GM15510 (cell line): ENCODE results near the gene CDCA3.

Experiments
- POLR2A ChIP-seq: IDR thresholded peaks from 3 replicates; pipeline ENCODE4 v1.6.1; 2011; ENCODE audit warnings: borderline replicate concordance; ENCODE audit not compliant: insufficient read length; ENCODE audit errors: extremely low read depth

The CDCA3 gene

DNA sequence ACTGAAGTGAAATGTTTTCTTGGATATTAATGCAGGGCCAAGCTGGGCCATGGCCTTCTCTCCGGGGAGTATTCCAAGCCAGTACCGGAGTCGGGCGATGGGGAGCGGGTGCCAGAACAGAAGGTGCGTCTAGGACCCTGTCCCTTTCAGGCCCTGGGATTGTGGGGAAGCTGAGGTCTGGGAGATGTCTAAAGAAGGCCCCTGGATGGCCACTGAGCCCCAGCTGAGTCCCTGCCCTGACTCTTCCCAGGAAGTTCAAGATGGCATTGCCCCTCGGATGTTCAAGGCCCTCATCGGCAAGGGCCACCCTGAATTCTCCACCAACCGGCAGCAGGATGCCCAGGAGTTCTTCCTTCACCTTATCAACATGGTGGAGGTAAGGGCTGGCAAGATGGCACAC is 9.0 kb upstream of the CDCA3 start:
- TF ChIP-seq POLR2A = no peak

DNA sequence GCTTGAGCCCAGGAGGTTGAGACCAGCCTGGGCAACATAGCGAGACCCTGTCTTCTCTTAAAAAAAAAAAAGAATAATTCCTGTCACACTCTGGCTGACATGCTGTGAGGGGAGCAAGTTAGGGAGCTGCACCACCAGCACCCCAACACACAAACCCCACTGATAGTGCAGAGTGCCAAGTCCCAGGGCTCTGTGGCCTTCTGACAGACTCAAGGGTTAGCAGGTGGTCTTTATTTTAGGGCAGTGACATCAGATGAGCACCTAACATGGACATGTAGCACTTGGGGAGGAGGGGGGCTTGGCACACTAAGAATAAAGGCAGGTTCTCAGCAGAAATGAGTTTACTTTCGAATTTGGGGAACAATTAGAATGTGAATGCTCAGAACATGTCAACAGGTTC is 7.7 kb upstream of the CDCA3 start:
- no peak for TF ChIP-seq POLR2A

DNA sequence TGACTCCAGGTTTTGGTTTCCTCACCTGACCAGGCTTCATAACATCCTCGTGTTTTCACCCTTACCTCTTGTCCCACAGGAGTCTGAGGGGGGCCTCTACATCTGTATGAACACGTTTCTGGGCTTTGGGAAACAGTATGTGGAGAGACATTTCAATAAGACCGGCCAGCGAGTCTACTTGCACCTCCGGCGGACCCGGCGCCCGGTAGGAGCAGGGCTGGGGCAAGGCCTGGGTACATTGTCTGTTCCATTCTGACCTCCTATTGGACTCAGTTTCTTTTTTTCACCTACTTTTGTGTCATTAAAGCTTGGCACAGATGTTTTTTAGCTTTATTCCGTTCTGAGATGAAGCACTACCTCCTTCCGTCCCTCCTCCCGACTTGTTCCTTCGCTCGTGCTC is 4.2 kb upstream of the CDCA3 start:
- no peak for TF ChIP-seq POLR2A

DNA sequence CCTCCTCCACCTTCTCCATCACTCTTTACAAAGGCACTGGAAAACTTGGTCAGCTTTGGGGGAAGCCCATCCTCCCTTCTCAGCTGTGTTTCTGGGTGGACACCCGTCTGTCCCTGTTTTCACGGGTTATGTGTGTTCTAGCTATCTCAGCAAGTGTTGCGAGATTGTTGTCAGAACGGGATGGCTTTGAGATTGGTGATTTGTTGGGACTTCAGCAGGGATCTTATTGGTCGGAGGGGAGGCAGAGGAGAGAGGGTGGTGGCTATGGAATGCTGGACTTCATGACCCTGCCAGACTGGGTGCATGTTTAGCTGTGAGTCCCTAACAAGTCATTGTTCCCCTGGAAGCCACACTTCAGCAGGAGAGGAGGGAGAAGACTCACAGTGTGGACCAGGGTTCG is 3.0 kb upstream of the CDCA3 start:
- TF ChIP-seq POLR2A = no peak

DNA sequence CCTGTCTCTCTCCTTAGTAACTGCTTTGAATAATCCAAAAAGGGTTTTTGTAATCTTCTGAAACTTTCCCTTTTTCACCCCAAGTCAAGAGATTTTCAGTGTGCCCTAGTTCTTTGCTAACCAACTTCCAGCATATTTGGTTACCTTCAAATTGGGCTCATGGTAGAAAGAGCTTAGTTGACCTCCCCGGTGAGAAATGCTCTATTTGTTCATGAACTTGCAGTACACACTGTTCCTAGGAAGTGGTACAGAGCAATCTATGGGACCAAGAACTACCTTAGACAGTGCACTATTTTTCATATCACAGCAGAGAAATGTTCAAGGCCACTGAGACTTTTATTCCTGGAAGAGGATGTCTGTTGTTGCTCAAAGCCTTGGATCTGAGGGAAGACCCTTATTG is 2.5 kb upstream of the CDCA3 start:
- TF ChIP-seq POLR2A = no peak

DNA sequence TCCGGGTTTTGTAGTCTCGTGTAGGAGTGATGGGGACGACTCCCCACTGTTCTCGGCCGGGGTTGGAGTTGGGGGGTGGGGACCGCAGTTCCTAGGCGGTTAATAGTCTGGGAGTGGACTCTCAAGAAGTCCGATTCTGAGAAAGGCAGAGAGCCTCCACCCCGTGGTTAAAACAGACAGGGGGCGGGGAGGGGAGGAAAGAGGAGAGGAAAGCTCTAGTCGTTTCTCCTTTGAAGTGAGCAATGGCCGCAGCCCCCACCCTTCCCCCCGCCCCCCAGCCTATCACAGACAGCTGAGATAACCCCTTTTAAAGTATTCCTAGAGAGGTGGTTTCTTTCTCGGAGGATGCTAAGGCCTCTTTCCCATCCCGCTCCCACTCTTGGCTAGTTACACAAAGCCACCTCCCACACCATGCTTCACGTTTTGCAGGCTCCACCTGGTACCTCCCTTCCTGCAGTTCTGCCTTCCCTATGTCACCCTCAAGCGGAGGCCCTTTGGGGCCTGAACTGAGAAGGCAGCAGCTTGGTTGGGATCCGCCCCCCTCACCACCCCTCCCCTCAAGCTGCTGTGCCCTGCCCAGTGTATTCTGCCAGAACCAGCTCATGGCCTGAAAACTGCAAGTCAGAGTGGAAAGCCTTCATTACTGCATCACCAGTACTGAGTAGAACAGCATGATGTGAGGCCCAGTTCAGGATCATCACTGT is 1.7 kb upstream of the CDCA3 start:
- no peak for TF ChIP-seq POLR2A

DNA sequence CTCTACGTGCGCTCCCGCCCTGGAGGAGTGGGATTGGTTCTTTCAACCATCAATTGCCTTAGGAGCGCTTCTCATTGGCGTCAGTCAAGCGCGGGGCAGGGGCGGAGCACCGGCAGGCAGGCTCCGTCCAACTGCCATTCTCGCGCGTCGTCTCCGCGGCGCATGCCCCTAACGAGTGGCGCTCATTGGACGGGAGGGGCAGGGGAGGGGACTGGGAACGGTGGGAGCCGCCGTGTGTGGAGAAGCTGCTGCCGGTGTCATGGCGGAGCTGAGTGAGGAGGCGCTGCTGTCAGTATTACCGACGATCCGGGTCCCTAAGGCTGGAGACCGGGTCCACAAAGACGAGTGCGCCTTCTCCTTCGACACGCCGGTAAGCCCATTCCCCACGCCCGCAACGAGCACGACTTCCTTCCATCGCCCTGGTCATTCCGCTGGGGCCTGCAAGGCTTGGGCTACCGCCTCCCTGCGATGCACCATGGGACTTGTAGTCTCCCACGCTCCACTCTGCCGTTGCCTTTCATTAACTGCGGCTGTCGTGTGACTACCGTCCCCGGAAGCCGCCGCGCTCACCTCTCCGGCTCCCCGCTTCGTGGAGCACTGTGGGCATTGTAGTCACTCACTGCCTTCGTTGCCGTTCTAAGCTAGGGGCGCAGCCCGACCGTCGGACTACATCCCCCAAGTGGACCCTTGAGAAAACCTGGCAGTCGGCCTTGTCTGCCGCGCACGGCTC is 1.0 kb upstream of the CDCA3 start, which contains the start of gene USP5:
Gene USP5 (plus strand): TSS at position 230 of the 730 bp plus-strand sequence. CDS start 30 bp downstream, at position 260.
- TF ChIP-seq POLR2A = peak; percentile 84

DNA sequence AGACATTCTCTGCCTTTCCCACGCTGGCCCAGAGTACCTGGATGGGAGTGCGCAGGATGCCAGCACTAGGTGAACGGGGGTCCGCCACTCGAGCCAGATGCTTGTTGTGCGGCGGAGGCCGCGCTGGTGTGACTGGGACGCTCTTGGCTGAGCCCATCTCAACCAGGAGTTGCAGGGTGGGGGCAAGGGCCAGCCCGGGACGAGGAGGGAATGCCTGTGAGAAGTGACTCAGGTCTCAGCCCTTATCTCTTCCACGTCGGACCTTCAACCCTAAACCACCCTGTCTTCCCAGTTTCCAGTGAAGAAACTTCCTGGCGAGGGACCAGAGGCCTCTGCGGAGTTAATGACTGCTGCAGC is 312 bp downstream of the CDCA3 start:
- TF ChIP-seq POLR2A = no peak

DNA sequence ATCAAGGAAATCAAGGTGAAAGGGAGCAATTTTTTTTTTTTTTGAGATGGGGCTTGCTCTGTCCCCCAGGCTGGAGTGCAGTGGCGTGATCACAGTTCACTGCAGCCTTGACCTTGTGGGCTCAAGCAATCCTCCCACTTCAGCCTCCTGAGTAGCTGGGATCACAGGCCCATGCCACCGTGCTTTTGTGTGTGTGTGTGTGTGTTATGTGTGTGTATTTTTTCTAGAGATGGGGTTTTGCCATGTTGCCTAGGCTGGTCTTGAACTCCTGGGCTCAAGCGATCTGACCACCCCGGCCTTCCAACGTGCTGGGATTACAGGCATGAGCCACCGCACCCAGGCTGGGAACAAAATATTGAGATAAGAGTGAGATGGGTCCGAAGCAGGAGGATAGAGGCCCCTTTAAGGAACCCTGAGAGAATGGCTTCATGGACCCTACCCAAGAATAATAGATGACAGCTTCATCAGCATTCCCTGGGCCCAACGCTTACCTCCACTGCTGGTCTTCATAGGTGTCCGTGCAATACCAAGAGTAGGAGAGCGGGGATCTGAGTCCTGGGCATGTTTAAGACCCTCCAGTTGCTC is 1.0 kb downstream of the CDCA3 start:
- TF ChIP-seq POLR2A = no peak

DNA sequence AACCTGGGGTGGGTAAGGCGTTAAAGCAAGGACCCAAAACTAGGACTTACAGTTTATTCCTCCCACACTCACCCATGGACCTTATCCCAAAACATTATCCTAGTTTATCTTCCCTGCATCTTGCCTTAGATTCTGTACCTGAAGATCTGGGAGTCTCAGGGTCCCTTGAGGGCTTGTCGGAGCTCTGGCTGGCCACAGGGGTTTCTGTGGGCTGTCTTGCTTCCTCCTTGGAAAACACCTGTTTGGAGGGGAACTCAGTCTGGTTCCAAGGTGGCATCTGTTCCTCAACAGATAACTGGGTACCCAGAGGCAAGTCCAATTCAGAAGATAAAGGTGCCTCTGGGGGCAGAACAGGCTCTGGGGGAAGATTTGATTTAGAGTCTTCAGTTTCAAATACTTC is 1.7 kb downstream of the CDCA3 start:
- no peak for TF ChIP-seq POLR2A

DNA sequence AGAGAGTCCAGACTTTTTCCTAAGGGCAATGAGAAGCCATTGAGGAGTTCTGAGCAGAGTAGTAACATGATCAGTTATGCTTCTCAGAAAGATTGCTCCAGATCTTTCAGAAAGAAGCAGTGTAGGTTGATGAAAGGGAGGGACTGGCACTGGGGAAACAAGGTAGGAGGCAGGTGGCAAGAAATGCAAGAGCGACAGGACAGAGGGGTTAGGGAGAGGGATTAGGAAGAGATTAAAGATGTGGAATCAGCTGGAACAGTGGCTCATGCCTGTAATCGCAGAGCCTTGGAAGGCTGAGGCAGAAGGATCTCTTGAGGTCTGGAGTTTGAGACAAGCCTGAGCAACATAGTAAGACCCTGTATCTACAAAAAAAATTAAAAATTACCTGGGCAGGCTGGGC is 3.4 kb downstream of the CDCA3 start:
- no peak for TF ChIP-seq POLR2A

DNA sequence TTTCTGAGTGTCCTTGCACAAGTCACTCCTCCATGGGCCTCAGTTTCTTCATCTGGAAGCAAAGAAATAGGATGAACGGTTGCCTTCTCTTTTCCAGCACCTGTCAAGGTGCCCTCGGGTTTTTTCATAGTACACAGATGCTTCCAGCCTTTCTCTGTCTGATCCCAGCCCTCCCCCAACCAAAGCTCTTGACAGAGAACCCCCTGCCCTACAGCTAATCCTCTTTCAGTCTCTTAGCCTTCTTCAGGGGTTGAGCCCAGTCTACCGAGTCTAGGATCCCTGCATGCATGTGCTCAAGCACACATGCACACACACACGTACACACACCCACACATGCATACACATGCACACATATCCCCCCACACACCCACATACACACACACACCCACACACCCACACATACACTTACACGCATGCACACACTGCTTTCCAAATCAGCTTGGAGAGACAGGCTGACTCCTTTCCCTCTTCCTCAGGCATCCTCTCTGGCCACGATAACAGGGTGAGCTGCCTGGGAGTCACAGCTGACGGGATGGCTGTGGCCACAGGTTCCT is 4.7 kb downstream of the CDCA3 start:
- no peak for TF ChIP-seq POLR2A

DNA sequence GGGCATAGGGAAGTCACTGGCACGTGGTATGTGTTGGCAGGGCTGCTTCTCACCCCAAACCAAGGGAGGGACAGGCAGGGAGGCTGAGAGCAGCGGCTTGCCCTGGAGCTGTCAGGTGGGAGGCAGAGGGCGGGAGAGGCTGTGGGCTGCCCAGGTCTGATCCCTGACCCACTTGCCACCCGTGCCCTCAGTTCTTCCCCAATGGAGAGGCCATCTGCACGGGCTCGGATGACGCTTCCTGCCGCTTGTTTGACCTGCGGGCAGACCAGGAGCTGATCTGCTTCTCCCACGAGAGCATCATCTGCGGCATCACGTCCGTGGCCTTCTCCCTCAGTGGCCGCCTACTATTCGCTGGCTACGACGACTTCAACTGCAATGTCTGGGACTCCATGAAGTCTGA is 5.7 kb downstream of the CDCA3 start:
- no peak for TF ChIP-seq POLR2A

DNA sequence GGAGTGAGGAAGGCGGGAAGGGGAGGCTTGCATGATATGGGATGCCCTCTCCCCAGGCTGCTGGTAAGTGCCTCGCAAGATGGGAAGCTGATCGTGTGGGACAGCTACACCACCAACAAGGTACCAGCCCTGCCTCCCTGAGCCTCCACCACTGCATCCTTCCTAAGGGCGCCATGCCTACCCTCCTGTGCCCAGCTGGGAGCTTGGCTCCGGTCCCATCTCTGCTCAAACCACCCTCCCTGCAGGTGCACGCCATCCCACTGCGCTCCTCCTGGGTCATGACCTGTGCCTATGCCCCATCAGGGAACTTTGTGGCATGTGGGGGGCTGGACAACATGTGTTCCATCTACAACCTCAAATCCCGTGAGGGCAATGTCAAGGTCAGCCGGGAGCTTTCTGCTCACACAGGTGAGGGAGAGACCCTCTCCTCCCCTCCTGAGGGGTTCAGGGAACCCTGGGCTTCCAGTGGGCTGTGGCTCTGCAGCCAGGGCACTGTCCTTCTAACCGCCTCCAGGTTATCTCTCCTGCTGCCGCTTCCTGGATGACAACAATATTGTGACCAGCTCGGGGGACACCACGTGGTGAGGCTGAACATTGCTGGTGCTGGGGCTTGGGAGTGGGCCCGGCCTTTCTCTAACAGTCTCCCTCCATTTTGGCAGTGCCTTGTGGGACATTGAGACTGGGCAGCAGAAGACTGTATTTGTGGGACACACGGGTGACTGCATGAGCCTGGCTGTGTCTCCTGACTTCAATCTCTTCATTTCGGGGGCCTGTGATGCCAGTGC is 7.8 kb downstream of the CDCA3 start:
- no peak for TF ChIP-seq POLR2A

DNA sequence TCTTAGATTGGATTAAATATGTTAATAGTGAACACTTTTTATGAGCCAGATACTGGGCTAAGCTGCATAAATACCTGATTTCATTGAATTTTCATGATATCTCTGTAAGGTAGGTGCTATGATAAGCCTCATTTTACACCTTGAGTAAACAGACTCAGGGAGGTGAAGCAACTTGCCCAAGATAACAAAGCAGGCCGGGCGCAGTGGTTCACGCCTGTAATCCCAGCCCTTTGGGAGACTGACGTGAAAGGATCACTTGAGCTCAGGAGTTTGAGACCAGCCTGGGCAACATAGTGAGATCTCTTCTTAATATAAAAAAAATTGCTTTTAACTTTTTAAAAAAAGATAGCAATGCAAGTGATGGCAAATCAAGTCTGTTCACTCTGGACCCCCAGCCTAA is 9.0 kb downstream of the CDCA3 start:
- no peak for TF ChIP-seq POLR2A

DNA sequence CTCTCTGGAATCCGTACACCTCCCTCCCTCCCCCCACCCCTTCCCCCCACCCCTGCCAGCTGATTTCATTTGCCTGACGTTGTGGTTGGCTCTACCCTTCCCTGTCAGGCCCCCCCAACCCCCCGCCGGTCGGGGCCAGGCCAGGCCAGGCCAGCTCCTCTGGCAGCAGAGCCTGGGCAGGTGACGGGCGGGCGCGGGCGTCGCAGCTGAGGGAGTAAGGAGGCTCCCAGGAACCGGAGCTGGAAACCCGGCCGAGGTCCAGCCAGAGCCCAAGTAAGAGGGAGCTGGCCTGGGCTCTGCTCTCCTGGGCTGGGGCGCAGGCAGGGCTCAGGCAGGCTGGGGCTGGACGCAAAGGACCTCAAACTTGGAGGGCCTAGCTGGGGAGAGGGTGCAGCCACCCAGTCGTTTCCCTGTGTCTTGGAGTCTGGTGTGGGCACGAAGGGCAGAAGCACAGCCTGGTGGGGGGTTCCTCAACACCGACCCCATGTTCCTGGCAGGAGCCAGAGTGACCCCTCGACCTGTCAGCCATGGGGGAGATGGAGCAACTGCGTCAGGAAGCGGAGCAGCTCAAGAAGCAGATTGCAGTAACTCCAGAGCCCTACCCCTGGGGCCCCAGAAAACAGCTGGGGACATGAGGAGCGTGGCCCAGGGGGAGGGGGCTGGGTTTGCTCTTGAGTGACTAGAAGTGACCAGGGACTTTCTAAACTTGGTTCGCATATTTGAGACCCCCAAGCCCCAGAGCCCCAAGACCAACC is 10.1 kb downstream of the CDCA3 start, which contains the start of gene GNB3:
Gene GNB3 (plus strand): TSS at position 165 of the 755 bp plus-strand sequence. CDS start 363 bp downstream, at position 528.
- TF ChIP-seq POLR2A = no peak
